Measurements from ENCODE around the gene ZIC3.
"Not testable (repeated sequence)": the region's sequence is repeated elsewhere in the genome, so short reads cannot be mapped to it uniquely, and the experiment has no call there.

The ZIC3 gene

DNA sequence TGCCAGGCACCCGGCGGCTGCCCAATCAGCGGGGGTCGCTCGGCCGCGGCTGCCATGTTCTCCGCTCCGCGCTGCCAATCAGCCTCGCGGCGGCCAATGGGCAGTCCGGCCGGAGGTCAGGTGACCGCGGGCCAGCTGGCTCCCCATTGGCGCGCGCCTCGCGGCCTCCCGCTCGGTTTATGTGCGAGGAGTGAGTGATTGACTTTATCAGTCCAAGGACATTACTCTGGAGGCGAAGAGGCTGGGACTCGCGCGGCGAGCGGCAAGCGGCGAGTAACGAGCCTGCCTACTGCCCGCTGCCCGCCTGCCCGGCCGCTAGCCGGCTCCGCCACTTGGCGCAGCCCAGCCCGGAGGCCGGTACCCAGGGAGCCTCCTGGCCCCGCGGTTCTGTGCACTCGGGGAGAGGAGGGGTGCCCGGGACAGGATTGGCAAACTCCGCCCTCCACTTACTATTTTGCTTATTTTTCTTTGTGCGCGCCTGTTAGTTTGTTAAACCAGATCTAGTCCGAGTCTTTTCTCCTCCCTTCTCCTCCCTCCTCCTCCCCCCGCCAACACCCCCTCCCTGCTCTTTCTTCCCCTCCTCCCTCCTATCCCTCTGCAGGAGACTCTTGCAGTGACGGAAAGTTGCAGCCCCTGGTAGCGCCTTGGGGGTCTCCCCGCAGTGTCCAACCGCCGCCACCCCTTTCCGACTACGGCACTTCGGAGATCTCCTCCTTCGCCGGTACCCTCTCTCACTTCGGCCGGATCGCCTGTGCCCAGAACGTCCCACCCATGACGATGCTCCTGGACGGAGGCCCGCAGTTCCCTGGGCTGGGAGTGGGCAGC, at the start of gene ZIC3:
ZIC3 (plus strand) TSS at position 207 of the 825 bp plus-strand sequence; CDS start at position 772, 565 bp downstream.
- DNase-seq, result no peak

DNA sequence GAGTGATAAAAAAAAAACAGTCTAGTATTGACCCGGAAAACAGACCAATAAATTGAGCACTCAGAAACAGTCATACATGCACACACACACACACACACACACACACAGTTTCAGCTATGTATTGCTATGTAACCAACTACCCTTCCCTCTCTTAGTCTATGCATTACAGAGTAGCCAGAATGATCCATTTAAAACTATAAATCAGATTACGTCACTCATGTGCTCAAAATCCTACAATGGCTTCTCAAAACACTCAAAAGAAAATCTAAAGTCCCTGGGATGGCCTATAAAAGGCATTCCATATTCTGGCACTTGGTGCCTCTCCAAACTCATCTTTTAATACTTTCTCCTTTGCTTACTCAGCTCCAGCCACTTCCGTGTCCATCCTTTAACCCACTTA, 46.5 kb upstream of the ZIC3 start:
- DNase-seq, result no peak

DNA sequence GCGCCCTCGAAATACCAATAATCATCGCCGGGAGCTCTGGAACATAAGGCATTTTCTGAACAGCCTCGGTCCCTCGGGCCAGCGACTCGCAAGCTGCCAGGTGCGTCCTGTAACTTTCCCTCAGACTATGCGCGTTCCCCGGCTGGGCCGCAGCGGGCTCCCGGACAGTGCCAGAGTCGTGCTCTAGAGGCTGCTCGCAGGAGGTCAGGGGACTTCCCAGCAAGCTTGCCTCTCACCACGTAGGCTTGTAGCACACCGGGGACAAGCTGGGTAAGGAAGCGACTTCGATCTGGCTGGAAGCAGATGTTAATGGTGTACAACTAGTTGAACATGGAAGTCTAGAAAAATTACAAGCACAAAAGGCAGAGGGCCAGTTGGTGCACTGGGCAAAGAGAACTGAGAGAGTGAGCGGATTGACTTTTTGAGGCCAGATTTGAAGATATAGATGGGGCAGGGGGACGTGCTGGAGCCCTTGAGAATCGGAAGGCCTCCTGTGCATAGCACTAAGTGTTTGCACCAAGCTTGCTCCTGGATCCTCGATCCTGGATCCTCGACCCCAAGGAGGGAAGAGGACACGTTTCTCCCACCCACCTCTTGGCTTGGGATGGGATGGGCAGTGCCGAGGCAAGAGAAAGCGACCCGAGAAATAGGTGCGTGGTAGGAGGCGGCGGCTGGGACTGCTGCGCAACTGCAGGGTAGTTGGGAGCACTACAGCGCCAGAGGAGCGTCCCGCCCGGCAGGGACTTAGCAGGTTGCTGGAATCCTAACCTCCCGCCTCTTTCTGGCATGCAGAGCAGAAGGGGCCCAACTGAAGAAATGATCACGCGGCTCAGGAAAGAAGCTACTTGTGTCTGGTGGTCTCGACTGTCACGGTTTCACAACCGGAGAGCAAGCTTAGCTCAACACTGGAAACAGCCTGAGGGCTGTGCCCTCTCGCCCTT, 19.9 kb upstream of the ZIC3 start:
- DNase-seq, result no peak

DNA sequence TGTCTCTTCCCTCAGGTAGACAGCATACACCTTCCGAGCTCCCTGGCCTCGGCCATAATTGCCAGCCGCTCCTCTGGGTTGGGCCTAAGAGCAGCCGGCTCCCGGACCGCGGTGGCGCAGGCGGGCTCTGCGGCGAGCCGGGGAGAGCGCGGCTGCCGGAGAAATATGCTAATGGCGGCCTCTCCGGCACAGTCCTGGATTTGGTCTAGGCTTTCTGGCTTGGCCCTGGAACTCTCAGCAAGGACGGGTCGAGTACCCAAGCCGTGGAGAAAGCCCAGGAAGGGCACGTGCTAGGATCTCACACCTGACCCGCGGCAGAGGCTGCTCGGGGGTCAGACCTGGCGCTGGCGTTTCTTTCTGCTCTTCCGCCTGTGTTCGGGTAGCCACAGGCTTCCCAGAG, 18.6 kb upstream of the ZIC3 start:
- DNase-seq, result no peak

DNA sequence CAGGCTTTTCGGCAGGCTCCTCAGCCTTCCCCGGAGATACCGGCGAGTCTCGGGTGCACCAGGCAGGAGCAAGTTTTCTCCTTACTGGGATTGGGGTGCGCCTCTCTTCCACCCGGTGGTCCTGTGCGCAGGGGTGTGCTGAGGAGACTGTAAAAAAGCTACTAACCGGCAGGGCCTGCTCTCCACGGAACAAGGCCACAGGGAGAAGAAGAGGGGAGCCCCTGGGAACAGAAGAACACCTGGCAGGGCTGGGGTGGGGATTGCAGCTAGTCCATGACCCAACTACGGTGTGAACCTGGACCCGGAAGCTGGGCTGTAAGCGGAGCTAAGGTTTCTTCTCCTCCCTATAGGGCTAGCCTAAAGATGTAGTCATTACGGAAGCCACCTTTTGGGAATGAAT, 17.7 kb upstream of the ZIC3 start:
- no peak for DNase-seq

DNA sequence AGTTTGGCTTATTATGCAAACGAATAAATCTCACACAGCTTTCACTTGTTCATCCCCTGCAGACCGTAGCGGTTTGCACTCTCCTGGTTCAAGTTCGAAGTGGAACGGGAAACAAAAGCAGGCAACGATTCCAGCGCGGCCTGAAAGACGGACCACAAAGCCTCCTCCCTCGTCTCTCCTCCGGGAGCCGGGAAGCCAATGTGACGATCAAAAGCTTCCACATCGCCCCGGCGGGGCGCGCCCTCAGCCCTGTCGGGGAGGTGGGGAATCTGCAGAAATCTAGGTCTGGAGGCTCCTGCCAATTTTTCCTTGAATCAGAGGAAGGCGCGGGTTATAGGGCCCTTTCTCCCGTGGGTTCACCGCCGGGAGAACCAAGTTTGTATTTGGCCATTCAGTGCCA, 16.9 kb upstream of the ZIC3 start:
- DNase-seq, result no peak

DNA sequence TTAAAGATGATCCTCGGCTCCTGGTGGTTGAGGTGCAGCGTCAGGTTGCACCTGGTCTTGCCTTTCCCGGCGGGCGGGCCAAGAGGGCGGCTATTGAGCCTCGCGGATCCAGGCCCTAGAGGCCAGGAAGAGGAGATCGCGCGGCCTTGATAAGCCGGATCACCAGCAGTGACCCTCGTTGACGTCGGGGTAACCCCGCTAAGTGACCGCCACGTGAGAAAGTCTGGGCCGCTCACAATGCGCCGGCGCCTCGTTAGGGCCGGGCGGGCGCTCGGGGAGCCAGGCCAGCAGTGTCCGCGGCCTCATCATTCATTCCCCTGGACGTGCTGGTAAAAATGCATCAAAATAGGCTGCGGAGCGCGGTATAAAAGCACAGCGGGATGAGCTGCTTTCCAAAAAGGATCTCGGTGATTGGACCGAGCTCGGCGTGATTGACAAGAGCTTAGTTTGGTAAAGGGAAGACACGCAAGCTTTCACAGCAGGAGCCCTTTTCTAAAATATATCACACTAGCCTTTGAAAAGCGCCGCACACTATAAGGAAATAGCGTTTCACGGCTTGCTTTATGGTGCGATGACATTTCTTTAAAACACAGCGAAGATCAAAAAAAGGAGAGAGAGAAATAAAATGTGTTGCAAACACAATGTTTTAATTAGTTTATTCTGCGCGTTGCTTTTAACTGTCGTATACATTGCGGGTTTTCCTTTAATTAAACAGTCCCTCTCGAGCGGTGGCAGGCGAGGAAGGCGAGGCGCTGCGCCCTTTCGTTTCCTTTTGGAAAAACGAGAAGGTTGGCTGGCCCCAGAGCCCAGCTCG, 15.9 kb upstream of the ZIC3 start:
- DNase-seq, result no peak

DNA sequence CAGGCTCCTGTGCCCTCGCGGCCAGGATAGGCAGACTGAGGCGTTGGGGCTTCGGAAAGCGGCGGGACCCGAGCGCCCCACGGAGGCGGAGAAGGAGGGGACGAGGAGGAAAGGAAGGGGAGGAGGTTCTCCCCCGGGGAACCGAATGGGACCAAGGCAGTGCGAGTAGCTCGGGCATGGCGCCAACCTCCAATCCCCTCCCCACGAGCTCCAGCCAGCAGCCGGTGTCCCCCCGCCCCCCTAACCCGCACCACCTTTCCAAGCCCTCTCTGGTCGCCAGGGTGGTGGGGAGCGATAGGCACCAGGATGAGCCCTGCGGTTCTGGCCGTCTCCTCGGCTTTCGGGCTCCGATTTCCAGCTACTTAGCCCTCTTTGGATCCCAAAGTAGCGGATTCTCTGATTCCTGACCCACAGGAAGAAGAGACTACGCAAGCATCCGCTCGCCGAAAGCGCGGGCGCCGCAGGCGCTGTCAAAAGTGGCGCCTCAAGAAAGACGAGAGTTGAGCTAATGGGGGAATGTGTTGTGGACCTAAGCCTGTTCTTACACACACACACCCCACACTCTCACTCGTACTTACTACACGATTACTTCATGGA, 15.2 kb upstream of the ZIC3 start:
- no peak for DNase-seq

DNA sequence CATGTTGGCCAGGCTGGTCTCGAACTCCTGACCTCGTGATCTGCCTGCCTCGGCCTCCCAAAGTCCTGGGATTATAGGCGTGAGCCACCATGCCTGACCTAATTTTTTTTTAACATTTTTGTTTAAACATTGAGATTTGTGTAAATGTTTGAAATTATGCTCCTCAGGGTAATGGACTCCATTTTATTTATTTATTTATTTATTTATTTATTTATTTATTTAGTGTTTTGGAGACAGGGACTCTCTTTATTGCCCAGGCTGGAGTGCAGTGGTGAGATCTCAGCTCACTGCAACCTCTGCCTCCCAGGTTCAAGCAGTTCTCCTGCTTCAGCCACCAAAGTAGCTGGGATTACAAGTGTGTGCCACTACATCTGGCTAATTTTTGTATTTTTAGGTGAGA, 13.8 kb upstream of the ZIC3 start:
- DNase-seq, result not testable (repeated sequence)

DNA sequence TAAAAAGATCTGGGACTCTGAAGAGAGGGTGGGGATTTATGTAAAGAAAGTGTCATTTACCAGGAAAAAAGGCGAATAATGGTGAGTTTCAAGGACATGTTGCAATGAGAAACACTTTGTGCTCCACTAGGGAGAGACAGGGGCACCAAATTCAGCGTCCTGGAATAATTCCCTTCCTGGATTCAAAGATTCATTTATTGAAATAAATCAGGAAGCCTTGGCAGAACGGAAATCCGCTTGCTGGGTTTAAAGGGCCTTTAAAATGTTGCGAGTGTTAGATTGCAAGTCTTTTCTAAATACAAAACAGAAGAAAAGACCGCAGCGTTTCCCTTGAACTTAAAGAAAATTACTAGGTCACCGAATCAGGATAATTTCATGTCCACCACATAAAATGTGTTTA, 3.8 kb upstream of the ZIC3 start:
- DNase-seq, result no peak

DNA sequence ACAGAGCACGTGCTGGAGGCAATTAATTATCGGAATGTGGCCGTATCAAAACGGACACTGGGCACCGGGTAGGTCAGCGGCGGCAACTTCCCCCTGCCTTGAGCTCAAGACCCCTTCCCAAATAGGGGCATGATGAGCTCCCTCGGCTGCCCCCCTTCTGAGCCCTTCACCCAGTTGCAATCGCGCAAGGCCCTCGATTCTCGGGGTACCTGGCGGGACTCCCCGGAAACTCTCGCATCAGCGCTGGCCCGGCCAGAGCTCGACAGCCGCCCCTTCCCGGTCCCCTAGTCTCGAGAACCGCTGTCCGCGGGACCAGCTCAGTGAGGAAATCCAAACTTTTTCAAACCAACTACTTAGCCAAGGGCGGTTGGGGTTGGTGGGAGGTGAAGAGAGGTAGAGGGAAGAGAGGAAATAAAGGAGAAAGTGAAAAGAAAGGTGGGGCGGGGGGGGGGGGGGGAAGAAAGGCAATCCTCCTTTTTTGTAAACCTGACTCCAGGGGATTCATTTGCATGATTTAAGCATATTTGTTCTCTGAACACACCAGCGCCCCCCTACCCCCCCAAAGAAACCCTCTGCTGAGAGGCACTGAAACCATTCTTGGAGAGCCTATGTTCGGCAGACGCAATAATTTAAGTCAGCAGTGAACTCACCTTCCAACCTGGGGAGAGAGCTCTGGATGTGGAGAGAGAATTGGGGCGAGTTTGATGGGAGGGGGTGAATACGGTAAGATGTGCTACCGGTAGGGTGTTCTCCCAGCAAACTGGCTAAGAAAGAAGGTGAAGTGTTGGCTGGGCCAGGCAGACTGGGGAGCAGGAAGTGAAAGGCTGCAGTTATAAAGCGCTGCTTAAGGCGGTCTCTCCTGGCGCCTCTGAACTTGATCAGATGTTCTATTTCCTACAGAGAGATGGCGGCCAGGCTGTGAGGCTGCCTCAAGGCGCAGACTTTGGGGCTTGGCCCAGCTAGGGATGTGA, 2.0 kb upstream of the ZIC3 start:
- DNase-seq, result no peak

DNA sequence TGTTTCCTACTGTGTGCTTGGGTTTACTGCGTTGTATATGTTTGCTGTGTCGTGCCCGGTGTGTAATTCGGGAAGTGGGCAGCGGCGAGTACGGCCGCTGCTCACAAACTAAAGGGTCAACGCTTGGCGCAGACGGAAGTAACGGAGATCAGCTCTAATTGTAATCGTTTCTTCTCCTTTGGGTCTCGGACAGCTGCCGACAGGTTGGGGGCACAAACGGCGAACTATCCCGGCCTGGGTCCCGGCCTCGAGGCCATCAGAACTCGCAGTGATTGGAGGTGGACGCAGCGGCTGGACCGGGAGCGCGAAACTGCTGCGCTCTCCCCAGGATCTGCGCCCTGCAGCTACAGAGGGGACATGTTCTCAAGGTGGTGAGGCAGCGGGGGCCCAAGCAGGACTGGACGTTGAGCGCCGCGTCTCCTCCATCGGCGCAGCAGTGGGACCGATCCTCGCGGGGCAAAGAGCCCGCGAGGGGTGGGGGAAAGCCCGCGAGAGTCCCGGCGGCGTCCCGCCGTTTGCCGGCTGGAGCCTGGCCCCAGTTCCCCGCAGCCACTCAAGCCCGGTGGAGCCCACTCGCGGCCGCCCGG, 516 bp upstream of the ZIC3 start:
- DNase-seq, result no peak

DNA sequence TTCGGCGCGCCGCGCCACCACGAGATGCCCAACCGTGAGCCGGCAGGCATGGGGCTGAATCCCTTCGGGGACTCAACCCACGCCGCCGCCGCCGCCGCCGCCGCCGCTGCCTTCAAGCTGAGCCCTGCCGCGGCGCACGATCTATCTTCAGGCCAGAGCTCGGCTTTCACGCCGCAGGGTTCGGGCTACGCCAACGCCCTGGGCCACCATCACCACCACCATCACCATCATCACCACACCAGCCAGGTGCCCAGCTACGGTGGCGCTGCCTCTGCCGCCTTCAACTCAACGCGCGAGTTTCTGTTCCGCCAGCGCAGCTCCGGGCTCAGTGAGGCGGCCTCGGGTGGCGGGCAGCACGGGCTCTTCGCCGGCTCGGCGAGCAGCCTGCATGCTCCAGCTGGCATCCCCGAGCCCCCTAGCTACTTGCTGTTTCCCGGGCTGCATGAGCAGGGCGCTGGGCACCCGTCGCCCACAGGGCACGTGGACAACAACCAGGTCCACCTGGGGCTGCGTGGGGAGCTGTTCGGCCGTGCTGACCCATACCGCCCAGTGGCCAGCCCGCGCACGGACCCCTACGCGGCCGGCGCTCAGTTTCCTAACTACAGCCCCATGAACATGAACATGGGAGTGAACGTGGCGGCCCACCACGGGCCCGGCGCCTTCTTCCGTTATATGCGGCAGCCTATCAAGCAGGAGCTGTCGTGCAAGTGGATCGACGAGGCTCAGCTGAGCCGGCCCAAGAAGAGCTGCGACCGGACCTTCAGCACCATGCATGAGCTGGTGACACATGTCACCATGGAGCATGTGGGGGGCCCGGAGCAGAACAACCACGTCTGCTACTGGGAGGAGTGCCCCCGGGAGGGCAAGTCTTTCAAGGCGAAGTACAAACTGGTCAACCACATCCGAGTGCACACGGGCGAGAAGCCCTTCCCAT, 1.1 kb downstream of the ZIC3 start:
- DNase-seq, result no peak

DNA sequence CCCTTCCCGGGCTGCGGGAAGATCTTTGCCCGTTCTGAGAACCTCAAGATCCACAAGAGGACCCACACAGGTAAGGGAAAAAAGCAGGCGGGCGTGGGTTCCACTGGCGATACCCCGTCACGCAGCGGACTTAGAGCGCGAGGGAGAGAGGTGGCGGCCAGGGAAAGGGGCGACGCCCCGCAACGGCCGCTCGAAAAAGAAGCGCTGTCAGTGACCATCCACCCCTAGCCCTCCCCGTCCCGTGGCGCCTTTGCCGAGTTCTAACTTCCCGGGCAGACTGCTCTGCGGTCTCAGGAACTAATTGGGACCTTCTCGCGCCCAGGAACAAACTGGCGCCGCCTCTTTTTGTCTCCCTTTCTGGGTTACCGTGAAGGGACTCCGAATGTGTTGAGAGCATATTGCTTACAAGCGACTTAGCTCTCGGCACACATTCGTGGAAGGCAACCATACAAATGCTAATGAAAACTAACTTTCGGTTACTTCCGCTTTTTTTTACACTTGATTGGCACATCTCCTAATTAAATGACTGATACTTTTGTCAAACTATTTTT, 1.8 kb downstream of the ZIC3 start:
- DNase-seq, result no peak

DNA sequence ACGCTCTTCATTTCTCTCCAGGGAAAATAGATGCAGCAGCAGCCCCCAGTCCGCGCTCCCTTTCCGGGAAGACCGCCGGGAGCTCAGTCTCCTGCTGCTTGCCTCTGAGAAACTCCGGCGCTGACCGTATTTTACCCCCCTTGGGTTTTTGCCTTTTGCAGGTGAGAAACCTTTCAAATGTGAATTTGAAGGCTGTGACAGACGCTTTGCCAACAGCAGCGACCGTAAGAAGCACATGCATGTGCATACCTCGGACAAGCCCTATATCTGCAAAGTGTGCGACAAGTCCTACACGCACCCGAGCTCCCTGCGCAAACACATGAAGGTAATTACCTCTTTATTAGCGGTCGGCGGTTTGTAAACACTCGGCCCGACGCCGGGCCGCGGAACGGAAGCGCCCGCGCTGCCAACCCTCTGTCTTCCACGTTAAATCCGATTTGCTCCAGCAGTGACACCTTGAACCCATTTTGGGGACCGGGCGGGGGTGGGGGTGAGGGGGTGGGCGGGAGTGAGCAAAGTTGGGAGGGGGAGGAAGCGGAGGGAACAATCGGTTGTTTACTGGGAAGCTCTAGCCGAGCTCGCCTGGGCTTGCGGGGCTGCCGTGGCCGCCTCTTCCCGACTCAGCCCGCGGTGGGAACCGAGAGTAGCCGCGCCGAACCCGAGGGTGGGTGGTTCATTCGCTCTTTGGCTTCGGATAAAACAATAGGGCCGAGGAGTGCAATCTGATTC, 3.0 kb downstream of the ZIC3 start:
- DNase-seq, result no peak

DNA sequence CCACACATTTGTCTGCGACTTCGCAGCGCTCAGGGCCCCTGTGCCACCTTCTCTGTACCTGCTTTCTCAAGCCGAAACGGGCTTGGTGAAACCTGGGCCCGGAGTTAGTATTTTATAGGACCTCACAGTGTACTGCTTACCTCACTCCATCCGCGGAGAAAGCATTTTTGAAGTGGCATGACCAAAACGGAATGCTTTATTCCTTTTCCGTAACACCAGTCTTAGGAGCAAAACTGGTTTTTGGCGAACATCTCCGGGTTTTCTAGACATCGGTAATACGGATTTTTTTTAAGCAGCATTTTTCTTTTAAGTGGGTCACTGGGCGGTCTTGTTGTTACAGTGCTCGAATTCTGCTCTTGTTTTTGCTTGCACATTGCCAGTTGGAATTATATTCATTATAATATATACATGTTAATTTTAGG, 3.6 kb downstream of the ZIC3 start:
- no peak for DNase-seq

DNA sequence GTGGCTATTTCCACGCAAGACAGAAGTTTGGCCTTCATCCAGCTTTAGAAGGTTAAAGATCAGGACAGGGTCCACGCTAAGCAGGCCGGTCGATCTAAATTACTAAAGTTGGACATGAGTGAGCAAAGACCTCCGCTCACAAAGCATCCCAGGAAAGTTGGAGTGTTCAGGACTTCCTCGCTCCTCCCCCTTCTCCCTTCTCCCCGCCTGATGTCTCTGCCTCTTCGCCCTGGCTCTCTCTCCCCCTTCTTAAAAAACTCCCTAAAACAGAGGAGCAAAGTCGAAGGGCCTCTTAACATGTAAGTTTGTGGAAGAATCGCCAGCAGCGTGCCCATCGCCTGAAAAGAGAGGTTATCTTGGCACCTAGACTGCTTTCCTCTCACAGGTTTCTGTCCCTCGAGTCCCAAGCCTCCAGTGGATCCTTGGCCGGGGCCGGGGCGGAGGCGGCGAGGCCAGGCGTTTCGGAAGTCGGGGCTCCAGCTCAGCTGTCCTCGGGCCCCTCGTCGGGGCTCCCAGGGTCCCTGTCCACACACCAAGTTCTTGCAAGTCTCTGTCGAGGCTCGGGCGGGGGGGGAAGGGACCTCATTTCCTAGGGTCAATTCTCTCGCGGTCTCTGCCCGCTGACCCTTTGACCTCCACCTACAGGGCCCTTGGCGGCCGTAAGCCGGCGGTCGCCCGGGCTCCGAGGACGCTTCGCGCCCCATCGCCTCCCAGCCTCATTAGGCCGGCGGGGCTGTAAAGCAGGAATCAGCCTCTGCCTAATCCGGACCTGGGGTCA, 7.6 kb downstream of the ZIC3 start:
- no peak for DNase-seq
